Esophagus squamous epithelium (tissue), 4 donors: ENCODE results near the gene PHLPP1.

Experiments used
- CTCF ChIP-seq, 6 experiments: fragments of 450-650 bp in 4 of 6; fragments of 200-600 bp in 2 of 6; sonication (generic) in 2 of 6; IDR thresholded peaks; one replicate each; pipeline ENCODE4 v1.5.1; 2016 to 2019; ENCODE audit warnings: antibody characterized with exemption in 6 of 6, mild to moderate bottlenecking in 4 of 6, moderate library complexity in 4 of 6
- POLR2A ChIP-seq, 4 donors: fragments of 450-650 bp; IDR thresholded peaks; one replicate each; pipeline ENCODE4 v1.6.1; 2017; ENCODE audit warnings: antibody characterized with exemption in 4 of 4, mild to moderate bottlenecking in 4 of 4, moderate library complexity in 3 of 4

- TF ChIP-seq POLR2A (IDR thresholded peaks at IDR 0.05) (no peak), CTCF (IDR thresholded peaks at IDR 0.05) (no peak)
These were observed 43.2 kb downstream of the PHLPP1 start for GRCh38 chr18:62758591-62758990.
